Muscle layer of colon (tissue), 2 donors: Measurements from ENCODE around the gene FAM118B.
"Not testable (repeated sequence)": the region's sequence is repeated elsewhere in the genome, so short reads cannot be mapped to it uniquely, and the experiment has no call there.

ENCODE experiments used
- H3K27ac ChIP-seq: one replicate; pipeline ENCODE4 v1.7.0; 2013; ENCODE audit warnings: low read depth, mild to moderate bottlenecking, low read length, moderate library complexity
- H3K27me3 ChIP-seq, 2 donors: one replicate each; pipeline ENCODE4 v1.7.0; 2013; ENCODE audit warnings: low read length in 2 of 2, mild to moderate bottlenecking in 2 of 2; ENCODE audit not compliant: insufficient read depth in 2 of 2, control insufficient read depth in 1 of 2
- H3K36me3 ChIP-seq: one replicate; pipeline ENCODE4 v1.7.0; 2013; ENCODE audit warnings: mild to moderate bottlenecking, low read length; ENCODE audit not compliant: insufficient read depth
- H3K4me1 ChIP-seq: one replicate; pipeline ENCODE4 v1.7.0; 2013; ENCODE audit warnings: mild to moderate bottlenecking, low read length; ENCODE audit not compliant: insufficient read depth
- H3K4me3 ChIP-seq, 2 donors: one replicate each; pipeline ENCODE4 v1.7.0; 2013; ENCODE audit warnings: low read length in 2 of 2, low read depth in 1 of 2, mild to moderate bottlenecking in 1 of 2, moderate library complexity in 1 of 2
- H3K9ac ChIP-seq: one replicate; pipeline ENCODE4 v1.7.0; 2013; ENCODE audit warnings: low read length
- H3K9me3 ChIP-seq: one replicate; pipeline ENCODE4 v1.7.0; 2013; ENCODE audit warnings: mild to moderate bottlenecking, low read length
- donor health status: abdominal sarcoma.
- donor health status: Adenocarcinoma of cecum.

FAM118B gene

DNA sequence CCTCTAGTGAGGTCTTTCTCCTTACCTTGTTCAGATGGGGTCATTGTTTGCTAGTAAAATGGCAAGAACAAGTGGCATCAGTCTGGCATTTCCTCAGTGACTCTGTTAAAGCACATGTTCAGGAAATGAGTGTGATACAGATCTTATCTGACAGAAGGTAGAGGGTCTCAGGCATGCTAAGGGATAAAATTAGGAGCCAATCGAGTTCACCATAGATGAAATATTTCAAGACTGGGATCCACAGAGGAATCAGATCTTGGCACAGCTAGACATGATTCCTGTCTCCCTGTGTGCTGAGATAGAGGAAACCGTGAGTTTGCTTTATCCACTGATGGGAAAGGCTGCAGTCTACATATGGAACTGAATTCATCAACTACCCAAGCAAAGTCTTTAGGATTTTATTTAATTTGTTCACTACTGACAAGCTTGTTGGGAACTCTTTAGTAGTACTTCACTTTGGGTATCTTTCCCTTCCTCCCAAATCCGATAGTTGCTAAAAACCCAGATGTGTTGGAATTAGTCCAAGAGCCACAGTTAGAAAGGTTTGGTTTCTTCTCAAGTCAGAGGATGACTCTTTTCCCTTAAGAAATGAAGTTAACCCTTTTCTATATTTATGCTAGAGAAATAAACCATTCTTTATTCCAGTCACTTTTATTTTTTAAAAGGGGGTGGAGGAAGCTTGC is 18.4 kb downstream of the FAM118B start:
- Histone ChIP-seq H3K9me3 (no peaks in the 10 kb centered on the region), H3K27me3 (no peaks in the 10 kb centered on the region), H3K27ac (no peak overlapping the region), H3K4me3 (no peak overlapping the region), H3K9ac (no peak overlapping the region), H3K4me1 (no peaks in the 10 kb centered on the region), H3K36me3 (no peaks in the 10 kb centered on the region)

DNA sequence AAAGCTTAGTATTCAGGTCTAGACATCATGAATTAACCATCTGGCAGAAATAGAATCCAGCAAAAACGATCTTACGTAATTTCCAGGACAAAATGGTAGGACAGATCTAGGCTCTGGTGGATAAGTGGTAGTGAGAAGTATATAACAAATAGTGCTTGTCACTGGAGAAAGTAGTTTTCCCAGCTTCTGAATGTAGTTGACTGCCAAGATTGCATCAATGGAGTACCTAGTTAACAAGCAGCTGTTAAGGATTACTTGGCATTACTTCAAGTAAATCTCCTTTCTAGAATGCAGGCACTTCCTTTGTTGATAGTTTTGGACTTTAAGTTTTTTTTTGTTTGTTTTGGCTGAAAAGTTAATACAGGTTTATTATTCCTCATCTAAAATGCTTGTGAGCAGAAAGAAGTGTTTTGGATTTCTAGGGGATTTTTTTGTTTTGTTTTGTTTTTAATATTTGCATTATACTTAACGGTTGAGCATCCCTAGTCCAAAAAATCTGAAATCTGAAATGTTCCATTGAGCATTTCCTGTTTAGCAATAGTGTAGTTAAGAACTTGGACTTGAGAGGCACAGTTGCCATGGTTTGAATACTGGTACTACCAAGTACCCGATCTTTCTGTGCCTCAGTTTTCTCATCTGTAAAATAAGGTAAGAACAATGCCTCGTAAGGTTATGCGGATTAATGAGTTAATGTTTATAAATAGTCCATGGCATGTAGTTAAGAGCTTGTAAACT is 20.3 kb downstream of the FAM118B start:
- no peak overlapping the region for H3K27ac ChIP-seq

DNA sequence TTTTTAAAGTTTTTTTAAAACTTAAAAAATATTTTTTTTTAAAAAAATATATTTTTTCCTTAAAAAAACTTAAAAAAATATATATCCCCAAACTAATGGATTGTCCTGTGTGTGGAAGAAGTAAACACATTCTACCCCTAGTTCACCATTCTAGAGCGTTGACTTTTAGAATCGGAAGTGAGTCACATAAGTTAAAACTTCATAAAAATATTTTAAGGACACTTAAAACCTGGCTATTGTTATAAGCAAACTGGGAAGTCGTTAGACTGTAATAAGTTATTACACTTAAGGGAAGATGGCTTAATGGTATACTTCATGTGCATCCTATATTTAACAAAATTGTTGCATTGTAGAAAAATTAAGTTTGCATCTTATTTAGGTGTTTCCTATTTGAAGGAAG is 21.1 kb downstream of the FAM118B start:
- H3K36me3 ChIP-seq, result no peaks in the 10 kb centered on the region
- no peak overlapping the region for H3K27ac ChIP-seq
- no peak overlapping the region for H3K9ac ChIP-seq
- no peaks in the 10 kb centered on the region for H3K4me1 ChIP-seq
- H3K9me3 ChIP-seq, result no peaks in the 10 kb centered on the region
- H3K27me3 ChIP-seq, result no peaks in the 10 kb centered on the region
- no peak overlapping the region for H3K4me3 ChIP-seq

More for the DNA sequence above, 20.3 kb downstream of the FAM118B start:
- H3K36me3 ChIP-seq, result no peaks in the 10 kb centered on the region
- no peaks in the 10 kb centered on the region for H3K27me3 ChIP-seq
- no peak overlapping the region for H3K4me3 ChIP-seq
- no peaks in the 10 kb centered on the region for H3K4me1 ChIP-seq
- H3K9me3 ChIP-seq, result no peaks in the 10 kb centered on the region
- no peak overlapping the region for H3K9ac ChIP-seq

DNA sequence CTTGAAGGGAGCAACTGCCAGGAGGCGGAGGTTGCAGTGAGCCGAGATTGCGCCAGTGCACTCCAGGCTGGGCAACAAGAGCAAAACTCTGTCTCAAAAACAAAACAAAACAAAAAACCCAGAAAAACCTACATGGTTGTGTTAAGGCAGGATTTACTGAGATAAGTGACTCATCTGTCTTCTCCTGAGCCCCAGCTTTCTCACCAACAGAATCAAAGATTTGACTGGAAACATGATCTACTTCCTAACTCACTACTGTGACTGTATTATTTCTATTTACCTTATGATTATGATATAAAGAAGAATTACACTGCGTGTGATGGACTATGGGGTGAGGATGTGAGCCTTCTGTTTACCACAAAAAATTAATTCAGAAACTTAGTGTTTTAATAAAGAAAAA is 21.8 kb downstream of the FAM118B start:
- H3K27me3 ChIP-seq, result no peaks in the 10 kb centered on the region
- H3K36me3 ChIP-seq, result peaks cover 5% of the 10 kb centered on the region
- no peak overlapping the region for H3K27ac ChIP-seq
- H3K4me3 ChIP-seq, result no peak overlapping the region
- H3K9me3 ChIP-seq, result no peaks in the 10 kb centered on the region
- no peak overlapping the region for H3K9ac ChIP-seq
- no peaks in the 10 kb centered on the region for H3K4me1 ChIP-seq

DNA sequence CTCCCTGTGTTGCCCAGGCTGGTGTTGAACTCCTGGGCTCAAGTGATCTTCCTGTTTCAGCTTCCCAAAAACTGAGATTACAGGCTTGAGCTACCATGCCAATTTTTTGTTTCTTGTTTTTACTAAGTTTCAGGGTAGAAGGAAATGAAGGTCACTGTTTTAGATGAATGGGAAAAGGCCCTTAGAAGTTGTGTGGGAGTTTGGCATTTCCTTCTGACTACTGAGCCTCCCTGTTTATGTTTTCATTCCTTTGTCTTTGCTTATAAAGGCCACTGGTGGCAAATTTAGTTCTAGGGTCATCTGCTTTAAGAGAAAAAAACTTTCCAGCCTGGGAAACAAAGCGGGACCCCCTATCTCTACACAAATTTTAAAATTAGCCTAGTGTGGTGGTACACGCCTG is 35.1 kb downstream of the FAM118B start:
- Histone ChIP-seq H3K9me3 (no peaks in the 10 kb centered on the region), H3K36me3 (peaks cover 11% of the 10 kb centered on the region), H3K4me1 (no peaks in the 10 kb centered on the region), H3K27ac (no peak overlapping the region), H3K27me3 (no peaks in the 10 kb centered on the region), H3K4me3 (no peak overlapping the region), H3K9ac (no peak overlapping the region)

DNA sequence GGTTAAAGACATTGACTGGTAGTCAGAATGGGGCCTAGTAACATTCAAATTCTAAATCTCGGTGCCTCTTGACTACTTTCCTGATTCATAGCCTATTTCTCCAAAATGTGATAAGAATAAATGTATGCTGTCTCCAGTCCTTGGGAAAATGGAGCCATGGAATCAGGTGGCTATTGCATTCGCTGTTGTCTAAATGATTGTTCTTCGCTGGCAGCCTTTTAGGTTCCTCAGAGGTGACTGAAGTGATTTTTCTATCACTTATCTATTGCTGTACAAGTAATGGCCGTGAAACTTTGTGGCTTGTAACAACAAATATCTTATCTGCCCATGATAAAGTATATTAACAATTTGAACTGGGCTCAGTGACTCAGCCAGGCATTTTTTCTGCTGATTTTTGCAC is 41.7 kb downstream of the FAM118B start:
- Histone ChIP-seq H3K9ac (no peak overlapping the region), H3K4me3 (no peak overlapping the region), H3K27ac (no peak overlapping the region), H3K27me3 (no peaks in the 10 kb centered on the region), H3K4me1 (no peaks in the 10 kb centered on the region), H3K36me3 (peaks cover 17% of the 10 kb centered on the region), H3K9me3 (no peaks in the 10 kb centered on the region)

DNA sequence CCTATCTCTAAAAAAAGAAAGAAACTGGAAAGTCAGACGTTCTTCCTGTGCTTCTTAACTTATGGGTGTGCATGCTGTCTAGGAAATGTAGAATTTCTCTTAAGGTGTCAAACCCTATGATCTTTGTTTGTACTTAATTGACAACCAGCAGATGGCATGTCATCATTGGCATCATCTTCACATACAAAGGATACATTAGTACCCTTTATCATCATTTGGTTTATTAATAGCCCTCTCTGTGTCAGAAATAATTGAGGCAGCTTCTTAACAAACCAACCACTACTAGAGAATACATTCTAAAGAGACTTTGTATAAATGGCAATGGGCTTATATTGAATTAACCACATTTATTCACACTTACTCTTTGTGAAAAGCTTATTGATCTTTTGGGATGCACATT is 43.2 kb downstream of the FAM118B start:
- H3K36me3 ChIP-seq, result peaks cover 17% of the 10 kb centered on the region
- H3K9ac ChIP-seq, result no peak overlapping the region
- H3K4me3 ChIP-seq, result no peak overlapping the region
- no peak overlapping the region for H3K27ac ChIP-seq
- H3K27me3 ChIP-seq, result no peaks in the 10 kb centered on the region
- no peaks in the 10 kb centered on the region for H3K4me1 ChIP-seq
- H3K9me3 ChIP-seq, result no peaks in the 10 kb centered on the region

DNA sequence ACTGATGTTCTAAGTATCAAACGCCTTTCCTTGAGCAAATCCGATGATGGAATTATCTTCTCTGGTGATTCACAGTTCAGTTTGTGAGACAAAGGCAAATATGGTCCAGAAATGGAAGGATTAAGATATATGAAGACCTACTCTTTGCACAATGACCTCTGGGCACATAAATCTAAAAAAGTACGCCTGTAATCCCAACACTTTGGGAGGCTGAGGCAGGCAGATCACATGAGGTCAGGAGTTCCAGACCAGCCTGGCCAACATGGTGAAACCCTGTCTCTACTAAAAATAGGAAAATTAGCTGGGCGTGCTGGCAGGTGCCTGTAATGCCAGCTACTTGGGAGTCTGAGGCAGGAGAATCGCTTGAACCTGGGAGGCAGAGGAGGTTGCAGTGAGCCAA is 43.9 kb downstream of the FAM118B start:
- H3K4me1 ChIP-seq, H3K27ac ChIP-seq, H3K27me3 ChIP-seq, H3K4me3 ChIP-seq, H3K9ac ChIP-seq, H3K9me3 ChIP-seq: not testable (repeated sequence)
- peaks cover 17% of the 10 kb centered on the region for H3K36me3 ChIP-seq

DNA sequence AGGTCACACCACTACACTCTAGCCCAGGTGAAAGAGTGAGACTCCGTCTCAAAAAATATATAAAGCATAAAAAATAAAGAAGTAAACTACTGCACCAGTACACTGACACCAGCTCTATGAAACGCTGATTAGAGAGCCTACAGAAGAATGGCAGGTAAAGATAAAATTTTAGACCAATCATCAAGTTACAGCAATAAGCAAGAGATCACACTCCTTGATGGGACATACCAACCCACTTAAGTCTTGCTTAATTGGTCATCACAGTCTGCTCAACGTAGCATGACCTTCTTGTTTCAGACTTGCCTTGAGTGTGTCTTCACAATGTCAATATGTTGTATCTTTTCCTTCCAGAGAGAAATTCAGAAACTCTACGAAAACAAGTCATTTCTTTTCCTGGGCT is 44.6 kb downstream of the FAM118B start:
- Histone ChIP-seq H3K4me3 (no peak overlapping the region), H3K27me3 (no peaks in the 10 kb centered on the region), H3K36me3 (peaks cover 17% of the 10 kb centered on the region), H3K9ac (no peak overlapping the region), H3K27ac (no peak overlapping the region), H3K4me1 (no peaks in the 10 kb centered on the region), H3K9me3 (no peaks in the 10 kb centered on the region)

DNA sequence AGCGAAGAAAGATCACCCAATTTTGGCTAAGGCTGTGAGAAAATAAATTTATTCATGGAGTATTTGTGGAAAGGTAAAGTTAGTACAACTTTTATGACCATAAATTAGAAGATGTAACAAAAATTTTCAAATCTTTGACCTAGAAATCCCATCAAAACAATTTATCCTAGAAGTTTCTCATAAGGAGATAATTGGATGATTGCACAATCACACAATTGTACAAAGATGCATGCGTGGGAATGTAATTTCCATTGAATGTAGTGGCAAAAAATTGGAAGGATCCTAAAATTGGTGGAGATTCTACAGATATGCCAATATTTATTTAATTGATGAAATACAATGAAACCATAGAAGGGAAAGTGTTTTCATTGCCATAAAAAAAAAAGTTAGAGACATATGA is 45.6 kb downstream of the FAM118B start:
- H3K4me3 ChIP-seq, result no peak overlapping the region
- H3K36me3 ChIP-seq, result peaks cover 20% of the 10 kb centered on the region
- no peak overlapping the region for H3K27ac ChIP-seq
- no peak overlapping the region for H3K9ac ChIP-seq
- H3K27me3 ChIP-seq, result no peaks in the 10 kb centered on the region
- H3K9me3 ChIP-seq, result no peaks in the 10 kb centered on the region
- no peaks in the 10 kb centered on the region for H3K4me1 ChIP-seq

DNA sequence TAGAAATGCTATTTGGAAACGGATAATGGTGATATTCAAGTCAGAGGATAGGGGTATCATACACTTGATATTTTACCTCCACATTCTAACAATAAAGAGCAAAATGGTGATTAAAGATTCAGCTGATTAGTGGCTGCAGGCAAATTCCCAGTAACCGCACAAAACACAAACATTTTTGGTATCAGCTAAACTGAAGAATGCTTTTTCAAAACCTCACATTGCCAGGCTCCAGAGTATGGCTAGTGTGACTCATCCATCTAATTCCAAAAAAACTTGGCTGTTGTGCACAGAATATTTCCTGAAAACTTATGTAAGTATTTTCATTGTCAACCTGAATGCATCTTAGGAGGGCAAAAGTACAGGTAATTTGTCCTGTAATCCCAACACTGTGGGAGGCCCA is 46.2 kb downstream of the FAM118B start:
- Histone ChIP-seq H3K4me1 (no peaks in the 10 kb centered on the region), H3K4me3 (no peak overlapping the region), H3K9me3 (no peaks in the 10 kb centered on the region), H3K27me3 (no peaks in the 10 kb centered on the region), H3K27ac (no peak overlapping the region), H3K36me3 (peaks cover 26% of the 10 kb centered on the region), H3K9ac (no peak overlapping the region)

DNA sequence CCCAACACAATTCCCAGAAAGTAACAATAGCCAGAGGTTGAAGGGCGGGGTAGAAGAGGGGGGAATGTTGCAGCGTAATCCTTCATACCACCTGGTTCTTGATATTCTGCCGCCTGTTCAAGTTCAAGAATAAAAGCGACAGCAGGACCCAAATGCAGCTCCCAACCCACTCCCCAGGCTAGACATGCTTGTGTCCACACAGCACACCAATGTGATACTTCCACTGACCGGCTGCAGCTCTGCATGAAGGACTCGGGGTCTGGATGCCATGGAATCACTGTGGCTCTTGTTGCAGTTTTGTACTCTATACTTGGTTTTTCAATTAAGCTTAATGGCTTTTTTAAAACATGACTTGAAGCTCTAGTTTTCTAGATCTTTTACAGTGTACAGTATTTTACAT is 50.6 kb downstream of the FAM118B start:
- Histone ChIP-seq H3K4me3 (no peak overlapping the region), H3K4me1 (peaks cover 3% of the 10 kb centered on the region), H3K27ac (no peak overlapping the region), H3K36me3 (peaks cover 61% of the 10 kb centered on the region), H3K27me3 (no peaks in the 10 kb centered on the region), H3K9ac (no peak overlapping the region), H3K9me3 (no peaks in the 10 kb centered on the region)
